ENCODE results near the gene EXOC6. TPM values are rescaled to one million over a fixed set of nuclear protein-coding genes. Genes with fewer than 3 reads are reported as not detected.
"Not testable (repeated sequence)": the region's sequence is repeated elsewhere in the genome, so short reads cannot be mapped to it uniquely, and the experiment has no call there.

Gene EXOC6
- total RNA-seq, 2 donors from 2014 or later, result 10.5 to 14.8 TPM

GRCh38 chr10:92952573-92952972 is 104.3 kb downstream of the EXOC6 start:
- not testable (repeated sequence) for H3K36me3 Mint-ChIP-seq (ENCODE audit: low read depth); DNase-seq; H3K27me3 Mint-ChIP-seq; H3K4me3 Mint-ChIP-seq; H3K4me1 Mint-ChIP-seq; H3K27ac Mint-ChIP-seq; H3K9me3 ChIP-seq (ENCODE audit: control insufficient read depth, low read length, poor library complexity, severe bottlenecking); ATAC-seq

GRCh38 chr10:92957223-92958010 is 109.1 kb downstream of the EXOC6 start:
- no peaks in the 10 kb centered on the region for H3K4me1 Mint-ChIP-seq
- no peak overlapping the region for H3K27ac Mint-ChIP-seq
- no peaks in the 10 kb centered on the region for H3K9me3 ChIP-seq (ENCODE audit: control insufficient read depth, low read length, poor library complexity, severe bottlenecking)
- H3K4me3 Mint-ChIP-seq, result no peak overlapping the region
- no peak for ATAC-seq
- H3K36me3 Mint-ChIP-seq (ENCODE audit: low read depth), result no peaks in the 10 kb centered on the region
- no peaks in the 10 kb centered on the region for H3K27me3 Mint-ChIP-seq
- no peak for DNase-seq

- no peak for ATAC-seq
- H3K36me3 Mint-ChIP-seq (ENCODE audit: low read depth), result no peaks in the 10 kb centered on the region
- H3K4me1 Mint-ChIP-seq, result peaks cover 2% of the 10 kb centered on the region
Measured at GRCh38 chr10:92961638-92962037, 113.3 kb downstream of the EXOC6 start.

GRCh38 chr10:92965314-92965713 is 117.0 kb downstream of the EXOC6 start:
- H3K4me1 Mint-ChIP-seq, result peaks cover 2% of the 10 kb centered on the region
- DNase-seq, result no peak
- H3K36me3 Mint-ChIP-seq (ENCODE audit: low read depth), result no peaks in the 10 kb centered on the region
- H3K9me3 ChIP-seq (ENCODE audit: control insufficient read depth, low read length, poor library complexity, severe bottlenecking), result no peaks in the 10 kb centered on the region
- ATAC-seq, result no peak
- no peaks in the 10 kb centered on the region for H3K27me3 Mint-ChIP-seq
- H3K4me3 Mint-ChIP-seq, result no peak overlapping the region
- H3K27ac Mint-ChIP-seq, result no peak overlapping the region

More at GRCh38 chr10:92961638-92962037, 113.3 kb downstream of the EXOC6 start:
- no peak overlapping the region for H3K4me3 Mint-ChIP-seq
- H3K27ac Mint-ChIP-seq, result no peak overlapping the region
- H3K27me3 Mint-ChIP-seq, result no peaks in the 10 kb centered on the region
- no peaks in the 10 kb centered on the region for H3K9me3 ChIP-seq (ENCODE audit: control insufficient read depth, low read length, poor library complexity, severe bottlenecking)
- DNase-seq, result no peak

- DNase-seq (no peak), ATAC-seq (no peak)
- no peak overlapping the region for H3K27ac Mint-ChIP-seq
- peaks cover 2% of the 10 kb centered on the region for H3K4me1 Mint-ChIP-seq
- H3K27me3 Mint-ChIP-seq, result no peaks in the 10 kb centered on the region
- no peaks in the 10 kb centered on the region for H3K9me3 ChIP-seq (ENCODE audit: control insufficient read depth, low read length, poor library complexity, severe bottlenecking)
- no peak overlapping the region for H3K4me3 Mint-ChIP-seq
- H3K36me3 Mint-ChIP-seq (ENCODE audit: low read depth), result peaks cover 4% of the 10 kb centered on the region
Measured at GRCh38 chr10:92967641-92968040, 119.3 kb downstream of the EXOC6 start.

GRCh38 chr10:92969151-92969550 is 120.8 kb downstream of the EXOC6 start:
- ATAC-seq (no peak), DNase-seq (no peak)
- no peak overlapping the region for H3K4me3 Mint-ChIP-seq
- no peaks in the 10 kb centered on the region for H3K9me3 ChIP-seq (ENCODE audit: control insufficient read depth, low read length, poor library complexity, severe bottlenecking)
- no peaks in the 10 kb centered on the region for H3K4me1 Mint-ChIP-seq
- H3K27ac Mint-ChIP-seq, result no peak overlapping the region
- peaks cover 10% of the 10 kb centered on the region for H3K36me3 Mint-ChIP-seq (ENCODE audit: low read depth)
- no peaks in the 10 kb centered on the region for H3K27me3 Mint-ChIP-seq

- peaks cover 10% of the 10 kb centered on the region for H3K36me3 Mint-ChIP-seq (ENCODE audit: low read depth)
- H3K27me3 Mint-ChIP-seq, result no peaks in the 10 kb centered on the region
- no peak for DNase-seq
- ATAC-seq, result no peak
- no peak overlapping the region for H3K4me3 Mint-ChIP-seq
- H3K4me1 Mint-ChIP-seq, result no peaks in the 10 kb centered on the region
- no peak overlapping the region for H3K27ac Mint-ChIP-seq
- H3K9me3 ChIP-seq (ENCODE audit: control insufficient read depth, low read length, poor library complexity, severe bottlenecking), result no peaks in the 10 kb centered on the region
Measured at GRCh38 chr10:92970301-92971070, 122.2 kb downstream of the EXOC6 start.

- Mint-ChIP-seq H3K27ac (no peak overlapping the region), H3K36me3 (ENCODE audit: low read depth) (peaks cover 10% of the 10 kb centered on the region), H3K4me3 (no peak overlapping the region), H3K4me1 (no peaks in the 10 kb centered on the region), H3K27me3 (no peaks in the 10 kb centered on the region)
- H3K9me3 ChIP-seq (ENCODE audit: control insufficient read depth, low read length, poor library complexity, severe bottlenecking), result no peaks in the 10 kb centered on the region
- DNase-seq (no peak), ATAC-seq (no peak)
Measured at GRCh38 chr10:92972066-92972870, 123.9 kb downstream of the EXOC6 start.

- Mint-ChIP-seq H3K27ac (no peak overlapping the region), H3K4me1 (no peaks in the 10 kb centered on the region), H3K36me3 (ENCODE audit: low read depth) (peaks cover 10% of the 10 kb centered on the region), H3K27me3 (no peaks in the 10 kb centered on the region), H3K4me3 (no peak overlapping the region)
- ATAC-seq (no peak), DNase-seq (no peak)
- H3K9me3 ChIP-seq (ENCODE audit: control insufficient read depth, low read length, poor library complexity, severe bottlenecking), result no peaks in the 10 kb centered on the region
Measured at GRCh38 chr10:92972886-92973285, 124.6 kb downstream of the EXOC6 start.

- H3K4me1 Mint-ChIP-seq; ATAC-seq; H3K4me3 Mint-ChIP-seq; H3K27me3 Mint-ChIP-seq; H3K9me3 ChIP-seq (ENCODE audit: control insufficient read depth, low read length, poor library complexity, severe bottlenecking); DNase-seq; H3K36me3 Mint-ChIP-seq (ENCODE audit: low read depth); H3K27ac Mint-ChIP-seq: not testable (repeated sequence)
Measured at GRCh38 chr10:92976278-92976677, 128.0 kb downstream of the EXOC6 start.

- H3K9me3 ChIP-seq (ENCODE audit: control insufficient read depth, low read length, poor library complexity, severe bottlenecking), result no peaks in the 10 kb centered on the region
- ATAC-seq (no peak), DNase-seq (no peak)
- Mint-ChIP-seq H3K36me3 (ENCODE audit: low read depth) (peaks cover 5% of the 10 kb centered on the region), H3K27ac (no peak overlapping the region), H3K4me3 (no peak overlapping the region), H3K27me3 (no peaks in the 10 kb centered on the region), H3K4me1 (peaks cover 11% of the 10 kb centered on the region)
Measured at GRCh38 chr10:92989250-92989649, 140.9 kb downstream of the EXOC6 start.

- H3K9me3 ChIP-seq (ENCODE audit: control insufficient read depth, low read length, poor library complexity, severe bottlenecking), result no peaks in the 10 kb centered on the region
- Mint-ChIP-seq H3K4me1 (peaks cover 11% of the 10 kb centered on the region), H3K27ac (no peak overlapping the region), H3K27me3 (no peaks in the 10 kb centered on the region), H3K4me3 (no peak overlapping the region), H3K36me3 (ENCODE audit: low read depth) (peaks cover 2% of the 10 kb centered on the region)
- ATAC-seq (no peak), DNase-seq (no peak)
Measured at GRCh38 chr10:92990615-92991014, 142.3 kb downstream of the EXOC6 start.

- no peak overlapping the region for H3K27ac Mint-ChIP-seq
- peaks cover 11% of the 10 kb centered on the region for H3K4me1 Mint-ChIP-seq
- H3K36me3 Mint-ChIP-seq (ENCODE audit: low read depth), result peaks cover 2% of the 10 kb centered on the region
- ATAC-seq, result no peak
- no peak for DNase-seq
- no peaks in the 10 kb centered on the region for H3K9me3 ChIP-seq (ENCODE audit: control insufficient read depth, low read length, poor library complexity, severe bottlenecking)
- H3K4me3 Mint-ChIP-seq, result no peak overlapping the region
- H3K27me3 Mint-ChIP-seq, result no peaks in the 10 kb centered on the region
Measured at GRCh38 chr10:92991513-92991912, 143.2 kb downstream of the EXOC6 start.

Measured in T-helper 17 cell (primary cell).